GM06990 (cell line): ENCODE data around the gene MYH1.

Experiments
- DNase-seq: peaks from one replicate; pipeline ENCODE4 v3.0.0-alpha.2; 2011; ENCODE audit not compliant: insufficient read length; ENCODE audit errors: extremely low read depth
- H3K27me3 ChIP-seq: replicated peaks from 2 replicates; pipeline ENCODE4 v1.6.0; 2011; ENCODE audit warnings: low read length; ENCODE audit not compliant: control insufficient read depth, insufficient read depth
- H3K36me3 ChIP-seq: 2 replicates; pipeline ENCODE4 v1.5.1; 2011; ENCODE audit warnings: low read length; ENCODE audit not compliant: control insufficient read depth, insufficient read depth
- H3K4me3 ChIP-seq: replicated peaks from 2 replicates; pipeline ENCODE4 v1.5.1; 2011; ENCODE audit warnings: low read depth, mild to moderate bottlenecking, control low read depth, low read length
- TF ChIP-seq, protein P1 (sequence below): IDR thresholded peaks from 2 replicates; pipeline ENCODE4 v1.5.1; 2011; ENCODE audit warnings: low read length, control low read depth, mild to moderate bottlenecking, inconsistent platforms; ENCODE audit not compliant: insufficient read depth, poor library complexity, severe bottlenecking

The MYH1 gene

DNA sequence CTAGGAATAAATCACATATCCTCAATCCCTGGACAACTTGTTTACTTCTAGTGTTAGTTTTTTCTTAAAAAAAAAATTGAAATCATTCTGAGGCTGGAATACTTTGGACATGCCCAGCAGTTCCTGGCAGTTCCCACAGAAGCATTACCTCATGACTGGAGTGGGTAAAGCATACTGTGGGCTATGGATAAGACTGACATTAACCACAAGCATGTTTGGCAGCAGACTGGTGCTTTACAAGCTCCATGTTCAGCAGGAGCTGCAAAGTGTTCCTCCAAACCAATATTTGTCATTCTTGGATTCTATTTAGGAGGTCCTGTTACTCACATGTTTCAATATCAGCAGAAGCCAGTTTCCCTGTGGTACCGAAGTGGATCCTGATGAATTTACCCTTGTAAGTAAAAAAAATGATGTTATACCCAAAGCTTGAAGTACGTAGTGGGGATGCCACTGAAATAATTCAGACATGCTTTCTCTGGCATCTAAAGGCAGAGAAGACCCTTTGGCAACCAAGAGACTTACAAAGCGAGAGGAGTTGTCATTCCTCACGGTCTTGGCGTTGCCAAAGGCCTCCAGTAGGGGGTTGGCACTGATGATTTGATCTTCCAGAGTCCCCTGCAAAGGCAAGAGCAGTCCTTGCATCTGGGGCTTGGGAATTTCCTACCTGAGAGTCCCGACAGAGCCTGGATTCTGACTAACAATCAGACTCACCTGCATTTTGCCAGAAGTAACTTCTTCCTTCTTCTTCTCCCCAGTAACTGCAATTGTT, 4.9 kb downstream of the MYH1 start:
- H3K36me3 ChIP-seq: no peaks in the 10 kb centered on the region
- H3K4me3 ChIP-seq: no peak overlapping the region
- TF ChIP-seq, protein P1, sequence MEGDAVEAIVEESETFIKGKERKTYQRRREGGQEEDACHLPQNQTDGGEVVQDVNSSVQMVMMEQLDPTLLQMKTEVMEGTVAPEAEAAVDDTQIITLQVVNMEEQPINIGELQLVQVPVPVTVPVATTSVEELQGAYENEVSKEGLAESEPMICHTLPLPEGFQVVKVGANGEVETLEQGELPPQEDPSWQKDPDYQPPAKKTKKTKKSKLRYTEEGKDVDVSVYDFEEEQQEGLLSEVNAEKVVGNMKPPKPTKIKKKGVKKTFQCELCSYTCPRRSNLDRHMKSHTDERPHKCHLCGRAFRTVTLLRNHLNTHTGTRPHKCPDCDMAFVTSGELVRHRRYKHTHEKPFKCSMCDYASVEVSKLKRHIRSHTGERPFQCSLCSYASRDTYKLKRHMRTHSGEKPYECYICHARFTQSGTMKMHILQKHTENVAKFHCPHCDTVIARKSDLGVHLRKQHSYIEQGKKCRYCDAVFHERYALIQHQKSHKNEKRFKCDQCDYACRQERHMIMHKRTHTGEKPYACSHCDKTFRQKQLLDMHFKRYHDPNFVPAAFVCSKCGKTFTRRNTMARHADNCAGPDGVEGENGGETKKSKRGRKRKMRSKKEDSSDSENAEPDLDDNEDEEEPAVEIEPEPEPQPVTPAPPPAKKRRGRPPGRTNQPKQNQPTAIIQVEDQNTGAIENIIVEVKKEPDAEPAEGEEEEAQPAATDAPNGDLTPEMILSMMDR: no peak
- H3K27me3 ChIP-seq: no peaks in the 10 kb centered on the region
- no peak for DNase-seq

DNA sequence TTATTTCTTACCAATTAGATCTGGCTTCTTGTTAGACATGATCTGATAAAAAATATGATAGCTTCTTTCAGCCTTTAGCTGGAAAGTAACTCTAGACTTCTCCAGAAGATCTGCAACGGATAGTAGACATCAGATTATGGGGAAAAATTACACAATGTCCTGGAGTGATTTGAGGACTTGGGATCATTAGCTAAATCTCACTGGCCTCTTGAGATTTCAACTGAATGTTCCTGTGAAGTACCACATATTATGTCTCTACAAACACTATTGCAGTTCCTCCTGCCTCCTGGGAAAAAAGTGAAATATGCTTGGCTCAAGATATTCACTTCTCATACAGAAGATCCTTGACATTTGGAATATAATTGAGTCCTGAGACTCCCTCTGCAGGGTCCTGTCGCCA, 5.5 kb downstream of the MYH1 start:
- no peak overlapping the region for H3K4me3 ChIP-seq
- H3K27me3 ChIP-seq: no peaks in the 10 kb centered on the region
- no peaks in the 10 kb centered on the region for H3K36me3 ChIP-seq
- DNase-seq: no peak
- TF ChIP-seq, protein P1: no peak

DNA sequence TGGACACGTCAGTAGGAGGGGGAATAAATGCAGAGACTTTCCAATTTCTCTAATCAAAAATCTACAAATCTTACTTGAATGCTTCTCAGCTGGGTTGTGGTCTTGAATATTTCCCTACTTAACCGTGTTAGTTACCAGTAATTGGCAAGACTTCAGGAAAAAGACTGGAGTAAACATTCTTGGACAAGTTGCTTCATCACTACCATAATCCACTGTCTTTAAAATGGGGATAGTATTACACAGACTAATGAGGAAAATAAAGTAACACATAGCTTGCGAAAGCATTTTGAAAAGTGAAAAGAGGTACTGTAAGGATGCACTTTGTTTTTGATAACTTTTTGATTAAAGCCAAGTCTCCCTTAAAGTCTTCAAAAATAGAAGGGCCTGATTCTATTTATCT, 18.4 kb downstream of the MYH1 start:
- Histone ChIP-seq H3K27me3 (no peaks in the 10 kb centered on the region), H3K4me3 (no peak overlapping the region), H3K36me3 (no peaks in the 10 kb centered on the region)
- TF ChIP-seq, protein P1: no peak
- DNase-seq: no peak

DNA sequence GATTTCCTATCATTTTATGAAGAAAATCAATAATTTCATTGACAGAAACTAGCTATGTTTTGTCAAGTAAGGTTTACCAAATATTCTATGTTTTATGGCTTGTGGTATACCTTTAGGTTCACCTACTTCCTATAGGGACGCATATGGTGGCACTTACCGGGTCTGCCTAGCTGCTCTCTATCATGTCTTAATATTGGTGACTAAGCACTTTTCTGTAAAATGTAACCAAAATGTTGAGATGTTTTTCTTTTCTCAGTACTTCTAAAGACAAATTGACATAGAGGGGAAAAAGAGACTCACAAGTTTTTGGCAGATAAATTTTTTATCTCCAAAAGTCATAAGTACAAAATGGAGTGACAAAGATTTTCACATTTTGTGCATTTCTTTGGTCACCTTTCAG, 26.3 kb downstream of the MYH1 start:
- TF ChIP-seq, protein P1: no peak
- no peaks in the 10 kb centered on the region; the same call in 1 of the 2 replicates for H3K27me3 ChIP-seq
- no peaks in the 10 kb centered on the region for H3K36me3 ChIP-seq
- no peak overlapping the region for H3K4me3 ChIP-seq
- DNase-seq: no peak

DNA sequence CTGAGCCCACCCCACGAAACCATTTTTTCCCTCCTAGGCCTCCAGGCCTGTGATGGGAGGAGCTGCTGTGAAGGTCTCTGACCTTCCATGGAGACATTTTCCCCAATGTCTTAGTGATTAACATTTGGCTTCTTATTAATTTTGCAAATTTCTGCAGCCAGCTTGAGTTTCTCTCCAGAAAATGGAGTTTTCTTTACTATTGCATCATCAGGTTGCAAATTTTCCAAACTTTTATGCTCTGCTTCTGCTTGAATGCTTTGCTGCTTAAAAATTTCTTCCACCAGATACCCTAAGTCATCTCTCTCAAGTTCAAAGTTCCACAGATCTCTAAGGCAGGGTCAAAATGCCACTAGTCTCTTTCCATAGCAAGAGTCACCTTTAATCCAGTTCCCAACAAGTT, 36.1 kb downstream of the MYH1 start:
- TF ChIP-seq, protein P1: no peak
- Histone ChIP-seq H3K4me3 (no peak overlapping the region), H3K36me3 (no peaks in the 10 kb centered on the region), H3K27me3 (no peaks in the 10 kb centered on the region)
- no peak for DNase-seq
